ENCODE results near the gene CORO6. TPM values are rescaled to one million over a fixed set of nuclear protein-coding genes. Genes with fewer than 3 reads are reported as not detected.

Gene CORO6
- polyA plus RNA-seq, 1 donor from 2014 or later = 4.3 TPM

- H3K27me3 ChIP-seq (ENCODE audit: insufficient read depth, low read depth, low read length) = peaks cover 17% of the 10 kb centered on the region
- TF ChIP-seq SMC3 (conservative IDR thresholded peaks at IDR 0.05; ENCODE audit: poor library complexity) = no peak
- TF ChIP-seq POLR2AphosphoS5 (IDR thresholded peaks at IDR 0.05) = no peak
- TF ChIP-seq TAF1 (IDR thresholded peaks at IDR 0.05; ENCODE audit: low read depth) = no peak
- no peak for TF ChIP-seq CTCF (IDR thresholded peaks at IDR 0.05; ENCODE audit: poor library complexity, severe bottlenecking)
- TF ChIP-seq EP300 (conservative IDR thresholded peaks at IDR 0.05; ENCODE audit: poor library complexity, severe bottlenecking) = no peak
- no peak for TF ChIP-seq REST (IDR thresholded peaks at IDR 0.05; ENCODE audit: borderline replicate concordance)
- no peak overlapping the region for H3K9ac ChIP-seq (ENCODE audit: low read length)
Measured at GRCh38 chr17:29571486-29571882, 51.2 kb downstream of the CORO6 start.

GRCh38 chr17:29570521-29570920, 52.2 kb downstream of the CORO6 start:
- H3K27me3 ChIP-seq (ENCODE audit: insufficient read depth, low read depth, low read length) = peaks cover 27% of the 10 kb centered on the region
- no peak overlapping the region for H3K27ac ChIP-seq (ENCODE audit: low read length)
- no peaks in the 10 kb centered on the region for H3K36me3 ChIP-seq (ENCODE audit: insufficient read depth, low read length)
- no peaks in the 10 kb centered on the region for H3K79me2 ChIP-seq (replicated peaks; ENCODE audit: insufficient read depth, low read length)
- H3F3A ChIP-seq (ENCODE audit: insufficient read depth, low read length, poor library complexity, severe bottlenecking) = no peaks in the 10 kb centered on the region
- no peak for TF ChIP-seq MXI1 (conservative IDR thresholded peaks at IDR 0.05; ENCODE audit: poor library complexity, severe bottlenecking)
- TF ChIP-seq EP300 (conservative IDR thresholded peaks at IDR 0.05; ENCODE audit: poor library complexity, severe bottlenecking) = no peak
- no peak for TF ChIP-seq POLR2AphosphoS5 (IDR thresholded peaks at IDR 0.05)
- no peak for TF ChIP-seq TAF1 (IDR thresholded peaks at IDR 0.05; ENCODE audit: low read depth)
- no peak for TF ChIP-seq CTCF (IDR thresholded peaks at IDR 0.05; ENCODE audit: poor library complexity, severe bottlenecking)
- no peak for TF ChIP-seq REST (IDR thresholded peaks at IDR 0.05; ENCODE audit: borderline replicate concordance)
- TF ChIP-seq EZH2 (IDR thresholded peaks at IDR 0.05; ENCODE audit: borderline replicate concordance, insufficient read depth, low read length, poor library complexity, severe bottlenecking) = no peak
- no peak for TF ChIP-seq RAD21 (conservative IDR thresholded peaks at IDR 0.05)
- no peak for TF ChIP-seq SMC3 (conservative IDR thresholded peaks at IDR 0.05; ENCODE audit: poor library complexity)
- no peak overlapping the region for H2AFZ ChIP-seq (ENCODE audit: low read depth, low read length)
- no peaks in the 10 kb centered on the region for H4K20me1 ChIP-seq (ENCODE audit: insufficient read depth)
- no peak overlapping the region for H3K4me3 ChIP-seq (ENCODE audit: low read length)
- no peaks in the 10 kb centered on the region for H3K9me2 ChIP-seq (ENCODE audit: insufficient read depth, low read length)
- H3K9me3 ChIP-seq (ENCODE audit: low read length) = no peaks in the 10 kb centered on the region
- H3K4me2 ChIP-seq (ENCODE audit: low read length) = no peak overlapping the region
- H3K9ac ChIP-seq (ENCODE audit: low read length) = no peak overlapping the region

More at GRCh38 chr17:29571486-29571882, 51.2 kb downstream of the CORO6 start:
- H4K20me1 ChIP-seq (ENCODE audit: insufficient read depth) = no peaks in the 10 kb centered on the region
- H3F3A ChIP-seq (ENCODE audit: insufficient read depth, low read length, poor library complexity, severe bottlenecking) = no peaks in the 10 kb centered on the region
- H3K27ac ChIP-seq (ENCODE audit: low read length) = no peak overlapping the region
- H3K4me2 ChIP-seq (ENCODE audit: low read length) = no peak overlapping the region
- no peaks in the 10 kb centered on the region for H3K9me2 ChIP-seq (ENCODE audit: insufficient read depth, low read length)
- H3K4me3 ChIP-seq (ENCODE audit: low read length) = no peak overlapping the region
- no peak overlapping the region for H2AFZ ChIP-seq (ENCODE audit: low read depth, low read length)
- no peaks in the 10 kb centered on the region for H3K79me2 ChIP-seq (replicated peaks; ENCODE audit: insufficient read depth, low read length)
- no peaks in the 10 kb centered on the region for H3K36me3 ChIP-seq (ENCODE audit: insufficient read depth, low read length)
- no peaks in the 10 kb centered on the region for H3K9me3 ChIP-seq (ENCODE audit: low read length)

Measured in neural cell (in vitro differentiated cells).